HCT116 (cell line): ENCODE results near the gene AAK1. TPM values are rescaled to one million over a fixed set of nuclear protein-coding genes. Genes with fewer than 3 reads are reported as not detected.

Experiments used
- ATAC-seq: fragments of 200-7000 bp; cut with Tn5 transposase; 2 replicates; pipeline ENCODE4 v1.9.1; 2020; ENCODE audit warnings: mild to moderate bottlenecking, moderate library complexity
- BruUV-seq: library from RNA; stranded (reverse); fragments of 400-500 nt; replicated peaks from 2 replicates; lab custom pipeline; 2021; lab: Mats Ljungman, UMichigan
- CTCF ChIA-PET: fragments of 300-600 bp; sonication (Branson Sonifier 250); formaldehyde crosslinking; loops from one replicate; lab custom pipeline; 2021; ENCODE audit warnings: antibody characterized with exemption; lab: Charles Lee
- POLR2A ChIA-PET: fragments of 300-600, 350-600 bp; sonication (Branson Sonifier 250); formaldehyde crosslinking; loops from one replicate; lab custom pipeline; 2021; ENCODE audit warnings: antibody characterized with exemption; lab: Charles Lee
- RAD21 ChIA-PET, 2 experiments: fragments of 300-600 bp; sonication (Branson Sonifier 250); formaldehyde crosslinking; loops; one replicate each; lab custom pipeline; 2023; ENCODE audit warnings: low total read pairs in 2 of 2; ENCODE audit not compliant: uncharacterized antibody in 2 of 2, unreplicated experiment in 2 of 2, low non-redundant PET in 1 of 2; lab: Charles Lee
- DNase-seq: peaks from one replicate; pipeline ENCODE4 v3.0.0-alpha.2; 2010; ENCODE audit warnings: low read depth, low spot score
- H2AFZ ChIP-seq: fragments of 200-600 bp; shearing (Covaris generic), sonication (generic); 2 replicates; pipeline ENCODE4 v1.6.1; 2017; ENCODE audit warnings: low read depth, mixed run types, mixed read lengths, antibody characterized with exemption, low read length; ENCODE audit not compliant: poor library complexity, severe bottlenecking
- H3K27ac ChIP-seq: 2 replicates; pipeline ENCODE4 v1.5.1; 2012; ENCODE audit warnings: low read depth, low read length
- H3K27me3 ChIP-seq: fragments of 200-600 bp; sonication (generic); 2 replicates; pipeline ENCODE4 v1.6.1; 2016; ENCODE audit warnings: mixed run types, low read length, mixed read lengths; ENCODE audit not compliant: insufficient read depth
- H3K36me3 ChIP-seq, 2 experiments: fragments of 200-500 bp in 1 of 2; fragments of 200-600 bp in 1 of 2; sonication (Bioruptor generic) in 1 of 2; sonication (generic) in 1 of 2; 2 replicates each; pipeline versions ENCODE4 v1.5.1 to v1.6.1; 2014 to 2016; ENCODE audit warnings: low read length in 2 of 2, inconsistent platforms in 1 of 2, mixed read lengths in 1 of 2, mixed run types in 1 of 2; ENCODE audit not compliant: insufficient read depth in 2 of 2, control insufficient read depth in 1 of 2
- H3K4me1 ChIP-seq, 2 experiments: fragments of 200-600 bp in 1 of 2; sonication (generic) in 1 of 2; 2 replicates each; pipeline versions ENCODE4 v1.5.1 to v1.6.1; 2012 to 2017; ENCODE audit warnings: low read length in 2 of 2, inconsistent platforms in 1 of 2, mild to moderate bottlenecking in 1 of 2, mixed read lengths in 1 of 2, mixed run types in 1 of 2, moderate library complexity in 1 of 2; ENCODE audit not compliant: insufficient read depth in 2 of 2, control insufficient read depth in 1 of 2
- H3K4me2 ChIP-seq: fragments of 200-600 bp; sonication (generic); 2 replicates; pipeline ENCODE4 v1.6.1; 2017; ENCODE audit warnings: mixed run types, low read length, mixed read lengths
- H3K4me3 ChIP-seq, 2 experiments: fragments of 200-600 bp in 1 of 2; sonication (generic) in 1 of 2; replicated peaks in 1 of 2; 2 replicates each; pipeline ENCODE4 v1.5.1; 2011 to 2016; ENCODE audit warnings: low read length in 2 of 2, control low read depth in 1 of 2, low read depth in 1 of 2, mild to moderate bottlenecking in 1 of 2, mixed read lengths in 1 of 2, mixed run types in 1 of 2
- H3K79me2 ChIP-seq: fragments of 200-600 bp; sonication (generic); 2 replicates; pipeline ENCODE4 v1.6.1; 2017; ENCODE audit warnings: mild to moderate bottlenecking, mixed run types, low read length, moderate library complexity, mixed read lengths; ENCODE audit not compliant: insufficient read depth
- H3K9ac ChIP-seq: fragments of 200-600 bp; sonication (generic); 2 replicates; pipeline ENCODE4 v1.6.1; 2016; ENCODE audit warnings: low read length, mixed read lengths
- H3K9me2 ChIP-seq: fragments of 200-600 bp; sonication (generic), shearing (Covaris generic); 2 replicates; pipeline ENCODE4 v1.6.1; 2017; ENCODE audit warnings: mixed run types, mild to moderate bottlenecking, moderate library complexity; ENCODE audit not compliant: insufficient read depth
- H3K9me3 ChIP-seq, 2 experiments: fragments of 200-500 bp in 1 of 2; fragments of 200-600 bp in 1 of 2; sonication (Bioruptor generic) in 1 of 2; sonication (generic) in 1 of 2; 2 replicates each; pipeline ENCODE4 v1.6.1; 2014 to 2017; ENCODE audit warnings: low read length in 2 of 2, mixed read lengths in 2 of 2, inconsistent platforms in 1 of 2, low read depth in 1 of 2, mild to moderate bottlenecking in 1 of 2, mixed run types in 1 of 2, moderate library complexity in 1 of 2; ENCODE audit not compliant: control insufficient read depth in 1 of 2, insufficient read depth in 1 of 2
- H4K20me1 ChIP-seq: fragments of 200-600 bp; sonication (generic), shearing (Covaris generic); 2 replicates; pipeline ENCODE4 v1.6.1; 2017; ENCODE audit warnings: mixed run types, mild to moderate bottlenecking, moderate library complexity; ENCODE audit not compliant: insufficient read depth
- ATF3 ChIP-seq: IDR thresholded peaks from 2 replicates; pipeline ENCODE4 v1.6.1; 2012
- CBX3 ChIP-seq: IDR thresholded peaks from 2 replicates; pipeline ENCODE4 v1.6.1; 2012; ENCODE audit warnings: low read depth
- CEBPB ChIP-seq: IDR thresholded peaks from 2 replicates; pipeline ENCODE4 v1.6.1; 2012; ENCODE audit warnings: low read depth
- EGR1 ChIP-seq: IDR thresholded peaks from 2 replicates; pipeline ENCODE4 v1.6.1; 2012; ENCODE audit warnings: low read depth
- ELF1 ChIP-seq: IDR thresholded peaks from 2 replicates; pipeline ENCODE4 v1.6.1; 2012; ENCODE audit warnings: low read depth, borderline replicate concordance
- EZH2 ChIP-seq: fragments of 200-600 bp; sonication (generic); IDR thresholded peaks from 2 replicates; pipeline ENCODE4 v1.6.1; 2017; ENCODE audit warnings: antibody characterized with exemption, mixed run types
- FOSL1 ChIP-seq: IDR thresholded peaks from 2 replicates; pipeline ENCODE4 v1.6.1; 2012; ENCODE audit warnings: low read depth
- MAX ChIP-seq: IDR thresholded peaks from 2 replicates; pipeline ENCODE4 v1.6.1; 2012
- POLR2A ChIP-seq: IDR thresholded peaks from 2 replicates; pipeline ENCODE4 v1.7.0; 2011; ENCODE audit warnings: borderline replicate concordance; ENCODE audit not compliant: insufficient read depth, insufficient read length; ENCODE audit errors: extremely low read depth
- POLR2AphosphoS5 ChIP-seq: IDR thresholded peaks from 2 replicates; pipeline ENCODE4 v1.6.1; 2011; ENCODE audit warnings: mild to moderate bottlenecking, low read depth, low read length, moderate library complexity
- RAD21 ChIP-seq: IDR thresholded peaks from 2 replicates; pipeline ENCODE4 v1.6.1; 2012; ENCODE audit warnings: low read depth, mild to moderate bottlenecking
- SIN3A ChIP-seq: IDR thresholded peaks from 2 replicates; pipeline ENCODE4 v1.6.1; 2012; ENCODE audit warnings: low read depth
- SRF ChIP-seq: IDR thresholded peaks from 2 replicates; pipeline ENCODE4 v1.6.1; 2012; ENCODE audit warnings: low read depth
- YY1 ChIP-seq: IDR thresholded peaks from 2 replicates; pipeline ENCODE4 v1.6.1; 2011; ENCODE audit warnings: low read length, low read depth, moderate library complexity, mild to moderate bottlenecking; ENCODE audit not compliant: insufficient replicate concordance; ENCODE audit errors: extremely low read depth
- ZFX ChIP-seq: fragments of 450-650 bp; IDR thresholded peaks from 2 replicates; pipeline ENCODE4 v1.6.1; 2017
- ZNF274 ChIP-seq: fragments of 200-500 bp; sonication (Bioruptor generic); IDR thresholded peaks from 2 replicates; pipeline ENCODE4 v1.6.1; 2014; ENCODE audit warnings: mild to moderate bottlenecking, low read depth, low read length, inconsistent platforms
- intact Hi-C: fragments of 100-400 bp; cut with micrococcal nuclease; formaldehyde crosslinking; loops from 2 replicates; pipeline ENCODE4 v1.10.0; 2022
- total RNA-seq: library from RNA; stranded (reverse); gene quantifications from one replicate; pipeline ENCODE4 v1.2.1, GENCODE V29; 2021; ENCODE audit not compliant: unreplicated experiment
- TF ChIP-seq, protein P1 (sequence below): IDR thresholded peaks from 2 replicates; pipeline ENCODE4 v1.6.1; 2011; ENCODE audit warnings: mild to moderate bottlenecking, low read length, moderate library complexity; ENCODE audit not compliant: insufficient replicate concordance; ENCODE audit errors: extremely low read depth

The AAK1 gene
- total RNA-seq, 1 experiment from 2014 or later, result 32.0 TPM

DNA sequence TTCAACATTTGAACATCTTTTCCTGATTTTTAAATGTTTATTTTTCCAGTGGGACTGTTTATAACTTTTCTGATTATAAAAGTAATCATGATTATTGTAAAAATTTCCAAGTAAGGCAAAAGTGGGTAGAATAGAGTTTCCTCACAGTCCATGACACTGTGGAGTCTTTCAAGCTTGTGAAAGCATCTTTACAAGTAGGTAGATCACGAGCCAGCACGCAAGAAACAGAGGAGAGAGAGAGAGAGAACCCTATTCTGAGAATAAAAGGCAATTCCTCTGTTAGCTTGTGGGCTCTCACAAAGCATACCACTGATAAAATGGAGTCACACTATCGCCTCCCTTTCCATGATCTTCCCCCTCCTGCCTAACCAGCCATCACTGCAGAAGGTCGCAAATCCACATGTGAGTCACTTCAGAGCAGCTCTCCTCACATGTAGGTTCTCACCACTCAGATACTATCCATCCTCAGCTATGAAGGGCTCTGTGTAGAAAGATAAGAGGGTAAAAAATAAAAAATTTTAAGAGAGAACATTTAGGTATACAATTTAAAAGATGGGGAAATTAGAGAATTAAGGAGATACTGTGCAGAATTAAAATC lies 40.3 kb downstream of the AAK1 start:
- POLR2A ChIA-PET, result no interaction called here
- BruUV-seq, result no TSS peak
- Histone ChIP-seq H3K36me3 (no peaks in the 10 kb centered on the region), H3K9ac (no peak overlapping the region), H3K9me2 (no peaks in the 10 kb centered on the region), H3K27me3 (no peaks in the 10 kb centered on the region), H4K20me1 (no peaks in the 10 kb centered on the region), H3K4me1 (peaks cover 15 to 25% of the 10 kb centered on the region in 2 experiments), H3K79me2 (no peaks in the 10 kb centered on the region), H3K4me2 (no peak overlapping the region), H2AFZ (no peak overlapping the region), H3K4me3 (no peak overlapping the region), H3K27ac (no peak overlapping the region), H3K9me3 (no peaks in the 10 kb centered on the region)
- RAD21 ChIA-PET, result no interaction called here
- ATAC-seq (no peak), DNase-seq (no peak)
- intact Hi-C loops, result no loop called here
- CTCF ChIA-PET, result interaction anchor here (1.7 kb wide), 1 partner anchor 38 kb away, joined by 5 read pairs; no protein-coding TSS in a partner anchor
- TF ChIP-seq CBX3 (no peak), POLR2AphosphoS5 (no peak), YY1 (no peak), ATF3 (no peak), ZFX (no peak), ELF1 (no peak), ZNF274 (no peak), CEBPB (no peak), MAX (no peak), POLR2A (no peak), FOSL1 (no peak), RAD21 (no peak), SRF (no peak), EGR1 (no peak), EZH2 (no peak), SIN3A (no peak)
- TF ChIP-seq, protein P1, sequence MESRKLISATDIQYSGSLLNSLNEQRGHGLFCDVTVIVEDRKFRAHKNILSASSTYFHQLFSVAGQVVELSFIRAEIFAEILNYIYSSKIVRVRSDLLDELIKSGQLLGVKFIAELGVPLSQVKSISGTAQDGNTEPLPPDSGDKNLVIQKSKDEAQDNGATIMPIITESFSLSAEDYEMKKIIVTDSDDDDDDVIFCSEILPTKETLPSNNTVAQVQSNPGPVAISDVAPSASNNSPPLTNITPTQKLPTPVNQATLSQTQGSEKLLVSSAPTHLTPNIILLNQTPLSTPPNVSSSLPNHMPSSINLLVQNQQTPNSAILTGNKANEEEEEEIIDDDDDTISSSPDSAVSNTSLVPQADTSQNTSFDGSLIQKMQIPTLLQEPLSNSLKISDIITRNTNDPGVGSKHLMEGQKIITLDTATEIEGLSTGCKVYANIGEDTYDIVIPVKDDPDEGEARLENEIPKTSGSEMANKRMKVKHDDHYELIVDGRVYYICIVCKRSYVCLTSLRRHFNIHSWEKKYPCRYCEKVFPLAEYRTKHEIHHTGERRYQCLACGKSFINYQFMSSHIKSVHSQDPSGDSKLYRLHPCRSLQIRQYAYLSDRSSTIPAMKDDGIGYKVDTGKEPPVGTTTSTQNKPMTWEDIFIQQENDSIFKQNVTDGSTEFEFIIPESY, result no peak
